Spleen (tissue), 11 donors: ENCODE results near the gene CCDC149. TPM values are rescaled to one million over a fixed set of nuclear protein-coding genes. Genes with fewer than 3 reads are reported as not detected.

Experiments
- DNase-seq: peaks from one replicate; pipeline ENCODE4 v3.0.0-alpha.2; 2020
- H3K27ac ChIP-seq, 8 donors: fragments of 200-600 bp; sonication (generic) in 7 of 8; 1 replicate in 4 of 8; 2 replicates in 4 of 8; pipeline versions ENCODE4 v1.5.0 to v1.8.0; 2016 to 2021; ENCODE audit warnings: inconsistent platforms in 4 of 8, mild to moderate bottlenecking in 4 of 8, moderate library complexity in 1 of 8
- H3K27me3 ChIP-seq, 7 donors: fragments of 200-600 bp; sonication (generic) in 6 of 7; replicated peaks in 1 of 7; 1 replicate in 4 of 7; 2 replicates in 3 of 7; pipeline versions ENCODE4 v1.5.0 to v1.8.0; 2016 to 2021; ENCODE audit warnings: inconsistent platforms in 3 of 7, mild to moderate bottlenecking in 1 of 7
- H3K36me3 ChIP-seq, 6 donors: fragments of 200-600 bp; sonication (generic) in 5 of 6; 1 replicate in 4 of 6; 2 replicates in 2 of 6; pipeline versions ENCODE4 v1.5.0 to v1.8.0; 2016 to 2021; ENCODE audit warnings: inconsistent platforms in 2 of 6
- H3K4me1 ChIP-seq, 6 donors: fragments of 200-600 bp; sonication (generic) in 5 of 6; 1 replicate in 3 of 6; 2 replicates in 3 of 6; pipeline versions ENCODE4 v1.5.0 to v1.8.0; 2016 to 2021; ENCODE audit warnings: inconsistent platforms in 3 of 6
- H3K4me3 ChIP-seq, 8 donors: fragments of 200-600 bp; sonication (generic) in 7 of 8; 1 replicate in 4 of 8; 2 replicates in 4 of 8; pipeline versions ENCODE4 v1.5.0 to v1.8.0; 2016 to 2021; ENCODE audit warnings: inconsistent platforms in 4 of 8, mild to moderate bottlenecking in 4 of 8, moderate library complexity in 2 of 8
- H3K9me3 ChIP-seq, 8 donors: fragments of 200-600 bp; sonication (generic) in 7 of 8; 1 replicate in 4 of 8; 2 replicates in 4 of 8; pipeline versions ENCODE4 v1.5.0 to v1.8.0; 2016 to 2021; ENCODE audit warnings: inconsistent platforms in 4 of 8
- CTCF ChIP-seq, 11 experiments: fragments of 200-600 bp in 7 of 11; fragments of 450-650 bp in 4 of 11; sonication (generic) in 4 of 11; IDR thresholded peaks in 8 of 11; conservative IDR thresholded peaks in 3 of 11; 1 replicate in 7 of 11; 2 replicates in 4 of 11; pipeline versions ENCODE4 v1.4.0 to v1.8.0; 2016 to 2021; ENCODE audit warnings: antibody characterized with exemption in 11 of 11, inconsistent platforms in 4 of 11, mild to moderate bottlenecking in 1 of 11
- POLR2A ChIP-seq, 3 donors: fragments of 450-650 bp; IDR thresholded peaks; one replicate each; pipeline ENCODE4 v1.5.1; 2017; ENCODE audit warnings: antibody characterized with exemption in 3 of 3, mild to moderate bottlenecking in 1 of 3
- POLR2AphosphoS5 ChIP-seq, 3 donors: sonication (generic); formaldehyde crosslinking; IDR thresholded peaks; one replicate each; pipeline ENCODE4 v1.5.1; 2017; ENCODE audit warnings: antibody characterized with exemption in 3 of 3
- WGBS, 5 donors: extraction: QIAGEN DNeasy Blood & Tissue Kit in 3 of 5; methylation state at CpG; one replicate each; pipeline versions ENCODE4 v1.1.5 to v1.1.7; 2013 to 2018; 5-methylcytosine and 5-hydroxymethylcytosine counted together
- intact Hi-C: fragments of 100-400 bp; cut with DNase I; formaldehyde crosslinking; loops from one replicate; pipeline ENCODE4 v1.15.0; 2023; ENCODE audit warnings: low total_unique reads
- polyA plus RNA-seq, 3 donors: library from polyadenylated mRNA; stranded (reverse); fragments of 200-250 nt; gene quantifications; one replicate each; pipeline ENCODE4 v1.2.1, GENCODE V29; 2013
- total RNA-seq, 7 donors: library from RNA; depleted of rRNA in 3 of 7; stranded (reverse); fragments of >200 nt in 3 of 7; fragmentation: NEBNext Ultra II Directional in 4 of 7; extraction: Animal tissue kit (Norgen Biotek cat#: 25700) in 4 of 7; gene quantifications; one replicate each; pipeline versions ENCODE4 v1.1.0 to v1.2.1, GENCODE V29; 2016 to 2021
- donor health status: healthy with polysubstance abuse.
- donor health status: DM: no; HTN: no; CAD: no; lungs with moderate emphysema.
- donor health status: DM: no; HTN: no; CAD: no.
- donor health status: Bipolar disorder and iron deficiency.
- donor health status: healthy.
- donor health status: DM: no; HTN: no; CAD: no.
- donor health status: DM: yes; HTN: yes; CAD: no.

Gene CCDC149
- total and polyA plus RNA-seq, 10 donors: 1.9 to 16.0 (median 9.8) TPM

GRCh38 chr4:24845902-24846301 is 66.9 kb downstream of the CCDC149 start:
- Histone ChIP-seq H3K4me3 (no peak overlapping the region), H3K9me3 (no peaks in the 10 kb centered on the region), H3K36me3 (no peaks in the 10 kb centered on the region), H3K27ac (no peak overlapping the region), H3K4me1 (no peaks in the 10 kb centered on the region), H3K27me3 (no peaks in the 10 kb centered on the region)
- TF ChIP-seq POLR2A (IDR thresholded peaks at IDR 0.05): no peak
- no peak for TF ChIP-seq POLR2AphosphoS5 (IDR thresholded peaks at IDR 0.05)
- TF ChIP-seq CTCF (IDR thresholded peaks at IDR 0.05 in 8 of 11, conservative IDR thresholded peaks at IDR 0.05 in 3 of 11): no peak
- no peak for DNase-seq
- 88 to 97% (median 90%) methylated on average over 5 of the region's 5 CpGs for WGBS, 5 donors
- intact Hi-C loops: no loop called here

GRCh38 chr4:24845132-24845531 is 67.7 kb downstream of the CCDC149 start:
- WGBS, 5 donors: 94 to 97% (median 95%) methylated on average over 8 of the region's 8 CpGs
- Histone ChIP-seq H3K4me3 (no peak overlapping the region), H3K4me1 (no peaks in the 10 kb centered on the region), H3K27ac (no peak overlapping the region), H3K27me3 (no peaks in the 10 kb centered on the region), H3K36me3 (no peaks in the 10 kb centered on the region), H3K9me3 (no peaks in the 10 kb centered on the region)
- TF ChIP-seq POLR2AphosphoS5 (IDR thresholded peaks at IDR 0.05) (no peak), POLR2A (IDR thresholded peaks at IDR 0.05) (no peak), CTCF (IDR thresholded peaks at IDR 0.05 in 8 of 11, conservative IDR thresholded peaks at IDR 0.05 in 3 of 11) (no peak)
- intact Hi-C loops: no loop called here
- DNase-seq: no peak

- TF ChIP-seq POLR2A (IDR thresholded peaks at IDR 0.05) (no peak), CTCF (IDR thresholded peaks at IDR 0.05 in 8 of 11, conservative IDR thresholded peaks at IDR 0.05 in 3 of 11) (no peak), POLR2AphosphoS5 (IDR thresholded peaks at IDR 0.05) (no peak)
- H3K27me3 ChIP-seq: no peaks in the 10 kb centered on the region
- H3K36me3 ChIP-seq: no peaks in the 10 kb centered on the region
- H3K4me3 ChIP-seq: no peak overlapping the region
- H3K27ac ChIP-seq: no peak overlapping the region
- no peak for DNase-seq
- 54 to 69% (median 64%) methylated on average over 3 of the region's 3 CpGs for WGBS, 5 donors
- no peaks in the 10 kb centered on the region for H3K4me1 ChIP-seq
- intact Hi-C loops: no loop called here
- H3K9me3 ChIP-seq: no peaks in the 10 kb centered on the region
Observed at GRCh38 chr4:24843096-24843495, 69.7 kb downstream of the CCDC149 start.

- Histone ChIP-seq H3K4me3 (no peak overlapping the region), H3K36me3 (peaks cover 0 to 7% (median 0%) of the 10 kb centered on the region in 6 donors), H3K4me1 (no peaks in the 10 kb centered on the region), H3K9me3 (no peaks in the 10 kb centered on the region), H3K27me3 (no peaks in the 10 kb centered on the region), H3K27ac (no peak overlapping the region)
- intact Hi-C loops: no loop called here
- TF ChIP-seq POLR2A (IDR thresholded peaks at IDR 0.05) (no peak), CTCF (IDR thresholded peaks at IDR 0.05 in 8 of 11, conservative IDR thresholded peaks at IDR 0.05 in 3 of 11) (no peak), POLR2AphosphoS5 (IDR thresholded peaks at IDR 0.05) (no peak)
- no peak for DNase-seq
- 86 to 94% (median 93%) methylated on average over 9 of the region's 9 CpGs for WGBS, 5 donors
Observed at GRCh38 chr4:24842356-24842755, 70.5 kb downstream of the CCDC149 start.
